Fibroblast of skin of abdomen (primary cell): Measurements from ENCODE around the gene PGAP3.

ENCODE experiments used
- DNase-seq: peaks from one replicate; pipeline ENCODE4 v3.0.0-alpha.2; 2013

The PGAP3 gene

DNA sequence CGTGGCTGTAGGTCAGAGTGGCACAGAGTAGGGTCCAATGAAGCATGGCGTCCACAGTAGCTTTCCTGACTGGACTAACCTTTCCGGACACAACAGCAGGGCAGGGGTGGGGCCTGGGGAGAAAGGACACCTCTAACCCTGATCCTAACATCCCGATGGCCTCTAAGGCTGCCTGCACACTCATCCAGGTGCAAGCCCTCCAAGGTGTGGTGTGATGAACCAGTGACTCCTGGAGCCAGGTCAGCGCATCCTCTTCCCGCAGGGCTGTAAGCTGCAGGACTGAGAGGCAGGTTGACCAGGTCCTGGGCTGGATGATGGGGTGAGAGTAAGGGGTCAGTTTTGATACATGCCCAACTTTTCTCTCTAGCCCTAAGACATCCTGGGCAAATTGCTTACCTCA lies 8.9 kb upstream of the PGAP3 start:
- no peak for DNase-seq

GRCh38 chr17:39695089-39695474 lies 7.2 kb upstream of the PGAP3 start:
- DNase-seq, result no peak

GRCh38 chr17:39694593-39694992 lies 6.7 kb upstream of the PGAP3 start:
- DNase-seq, result no peak

DNA sequence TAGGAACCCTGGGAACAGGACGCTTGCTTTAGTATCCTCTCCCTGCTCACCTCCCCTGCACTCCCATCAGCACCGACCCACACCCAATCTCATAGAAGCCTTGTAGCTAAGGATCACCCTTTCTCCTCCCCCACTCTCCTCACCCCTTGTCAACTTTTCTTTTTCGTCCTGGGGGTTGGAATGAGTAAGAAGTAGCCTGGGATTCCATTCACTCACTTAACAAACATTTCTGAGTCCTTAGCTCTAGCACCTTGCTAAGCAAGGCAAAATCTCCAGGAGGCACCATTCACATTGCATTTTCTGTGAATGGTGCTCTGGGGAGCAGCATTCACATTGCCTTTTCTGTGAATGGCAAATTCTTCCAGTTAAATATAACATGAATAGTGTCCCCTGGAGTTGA lies 1.1 kb upstream of the PGAP3 start:
- DNase-seq, result no peak

DNA sequence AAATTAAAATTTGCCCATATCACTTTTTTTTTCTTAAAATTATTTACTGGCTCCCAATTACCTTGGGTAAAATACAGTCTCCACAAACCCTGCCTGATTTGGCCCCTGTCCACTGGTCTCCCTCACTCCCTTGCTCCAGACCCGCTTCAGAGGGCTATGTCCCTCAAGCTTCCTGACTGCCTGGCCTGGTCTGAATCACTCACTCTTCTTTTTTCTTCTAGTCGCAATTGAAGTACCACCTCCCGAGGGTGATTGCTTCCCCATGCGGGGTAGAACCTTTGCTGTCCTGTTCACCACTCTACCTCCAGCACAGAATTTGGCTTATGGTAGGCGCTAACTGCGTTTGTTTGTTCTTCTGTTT lies 598 bp upstream of the PGAP3 start:
- DNase-seq, result no peak

- no peak for DNase-seq
Measured at GRCh38 chr17:39687101-39687545, 734 bp downstream of the PGAP3 start.

GRCh38 chr17:39684369-39685192 lies 3.3 kb downstream of the PGAP3 start:
- no peak for DNase-seq

- DNase-seq, result no peak
Measured at GRCh38 chr17:39683295-39683939, 4.4 kb downstream of the PGAP3 start.

GRCh38 chr17:39679521-39680192 lies 8.2 kb downstream of the PGAP3 start:
- no peak for DNase-seq

DNA sequence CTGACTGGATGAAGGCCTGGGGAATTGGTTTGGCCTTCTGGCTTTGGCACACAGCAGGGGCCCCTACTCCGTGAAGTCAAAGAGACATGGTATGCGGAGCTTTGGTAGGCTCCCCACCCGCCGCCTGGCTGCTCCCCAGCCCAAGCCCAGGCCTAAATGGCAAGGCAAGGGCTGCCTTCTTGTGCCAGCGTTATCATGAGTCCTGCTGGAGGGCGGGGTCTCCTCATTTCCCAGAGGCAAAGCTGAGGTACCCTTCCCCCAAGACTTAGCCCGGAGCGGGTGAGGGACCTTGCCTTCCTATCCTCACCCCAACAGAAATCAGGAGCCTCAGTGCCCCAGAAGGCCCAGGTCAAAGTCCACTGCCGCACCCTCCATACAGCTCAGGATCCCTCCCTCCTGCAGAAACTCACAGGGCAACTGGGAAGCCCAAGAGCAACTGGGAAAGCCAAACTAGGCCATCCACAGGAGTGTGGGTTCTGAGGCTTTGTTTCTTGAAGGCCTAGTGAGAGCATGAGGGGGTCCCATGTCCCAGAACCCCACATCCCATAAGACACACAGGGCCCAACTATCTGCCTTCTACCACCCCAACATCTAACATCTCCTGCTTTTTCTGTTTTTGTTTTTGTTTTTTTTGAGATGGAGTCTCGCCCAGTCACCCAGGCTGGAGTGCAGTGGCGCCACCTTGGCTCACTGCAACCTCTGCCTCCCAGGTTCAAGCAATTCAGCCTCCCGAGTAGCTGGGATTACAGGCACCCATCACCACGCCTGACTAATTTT lies 9.3 kb downstream of the PGAP3 start:
- no peak for DNase-seq

GRCh38 chr17:39677542-39678339 lies 10.1 kb downstream of the PGAP3 start:
- DNase-seq, result no peak

DNA sequence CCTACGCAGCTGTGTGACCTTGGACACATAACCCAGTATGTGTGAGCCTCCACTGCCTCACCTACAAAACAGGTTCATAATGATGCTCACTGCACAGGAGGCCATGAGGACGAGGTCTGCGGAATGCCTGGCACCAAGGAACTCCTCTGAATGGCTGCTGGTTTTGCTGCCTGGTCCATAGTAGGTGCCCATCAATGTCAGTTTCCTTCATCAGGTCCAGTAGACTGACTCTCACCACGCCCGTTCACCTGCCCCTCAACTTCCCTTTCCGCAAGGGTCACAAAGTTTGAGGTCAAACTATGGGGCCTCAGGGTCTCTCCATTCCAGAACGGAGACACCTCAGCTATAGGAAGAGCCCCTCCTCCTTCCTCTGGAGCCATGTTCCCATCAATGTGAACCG lies 10.8 kb downstream of the PGAP3 start:
- no peak for DNase-seq

GRCh38 chr17:39676198-39676819 lies 11.5 kb downstream of the PGAP3 start:
- no peak for DNase-seq

- no peak for DNase-seq
Measured at GRCh38 chr17:39675390-39676082, 12.3 kb downstream of the PGAP3 start.

- no peak for DNase-seq
Measured at GRCh38 chr17:39674702-39675389, 13.0 kb downstream of the PGAP3 start.

DNA sequence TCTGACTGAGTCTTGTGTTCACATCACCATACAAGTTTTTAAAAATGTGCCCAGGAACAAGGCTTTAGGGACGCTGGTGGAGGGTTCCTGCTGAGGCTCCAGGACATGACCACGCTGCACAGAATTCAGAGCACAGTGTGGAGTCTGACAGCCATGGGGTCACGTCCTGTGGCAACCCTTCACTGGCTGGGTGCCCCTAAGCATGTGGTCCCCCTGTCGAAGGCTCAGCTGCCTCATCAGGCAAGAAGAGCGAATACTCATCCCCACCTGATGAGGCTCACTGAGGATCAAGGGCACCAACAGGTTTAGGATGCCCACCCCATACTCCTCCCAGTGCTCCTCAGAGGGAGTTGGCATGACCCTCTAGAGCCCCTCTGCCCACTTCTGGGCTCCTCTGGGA lies 13.7 kb downstream of the PGAP3 start:
- no peak for DNase-seq

- DNase-seq, result no peak
Measured at GRCh38 chr17:39673335-39674081, 14.3 kb downstream of the PGAP3 start.

DNA sequence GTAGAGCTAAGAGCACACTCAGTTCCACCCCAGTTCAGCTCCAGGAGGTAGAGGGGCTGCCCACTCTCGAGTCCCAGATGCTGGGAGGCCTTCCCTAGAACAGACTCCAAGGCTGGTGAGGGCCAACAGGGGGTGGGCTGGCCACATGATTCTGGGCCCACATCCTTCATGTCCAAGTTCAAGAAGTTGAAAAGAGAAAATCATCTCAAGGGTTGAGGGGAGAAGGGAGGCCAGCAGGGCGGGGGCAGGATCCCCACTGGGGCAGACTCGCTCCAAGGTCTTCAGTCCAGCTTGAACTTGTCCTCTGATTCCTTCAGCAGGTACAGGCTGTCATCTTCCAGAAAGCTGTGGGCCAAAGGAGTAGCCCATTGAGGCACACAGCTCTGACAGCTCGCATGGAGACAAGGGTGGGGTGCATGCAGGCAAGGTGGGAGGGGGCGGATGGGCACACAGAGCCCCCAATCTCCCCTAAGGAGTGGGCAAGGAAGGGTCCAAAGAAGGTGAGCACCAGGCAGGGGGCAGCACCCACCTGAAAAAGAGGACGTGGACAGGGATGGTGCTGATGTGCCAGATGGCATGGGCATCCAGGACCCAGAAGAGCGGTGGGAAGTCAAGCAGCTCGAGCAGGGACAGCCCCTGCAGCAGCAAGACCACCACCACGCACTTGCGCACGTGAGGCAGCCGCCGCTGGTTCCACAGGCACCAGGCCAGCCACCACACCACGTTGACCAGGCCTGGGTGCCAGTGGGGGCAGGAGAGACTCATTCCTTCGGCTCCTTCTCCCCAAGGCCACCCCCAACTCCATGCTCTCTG lies 15.1 kb downstream of the PGAP3 start:
- no peak for DNase-seq
